ENCODE measurements around the gene MRPL36.

DNA sequence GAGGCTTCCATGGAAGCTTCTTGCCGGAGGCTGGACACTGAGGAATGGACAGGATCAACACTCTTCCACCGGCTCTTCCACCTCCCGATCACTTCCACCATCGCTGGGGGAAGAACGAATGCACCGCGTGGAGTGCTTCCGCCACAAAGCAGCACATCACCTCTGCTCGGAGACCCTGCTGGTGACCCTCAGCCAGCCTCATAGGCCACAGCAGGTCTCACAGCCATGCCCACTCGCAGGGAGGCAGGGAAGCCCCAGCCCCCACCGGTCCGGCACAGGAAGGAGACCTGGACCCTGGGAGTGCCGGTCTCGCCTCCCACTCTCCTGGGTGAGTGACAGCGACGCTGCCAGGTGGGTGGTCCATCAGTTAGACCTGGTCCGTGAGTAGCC lies 4.7 kb downstream of the MRPL36 start:
- TF ChIP-seq TARDBP (IDR thresholded peaks at IDR 0.05), result no peak
- no peak for TF ChIP-seq BHLHE40 (IDR thresholded peaks at IDR 0.05; ENCODE audit: borderline replicate concordance)
- no peak for TF ChIP-seq NFRKB (IDR thresholded peaks at IDR 0.05)
- TF ChIP-seq SP1 (IDR thresholded peaks at IDR 0.05), result no peak
- no peak for TF ChIP-seq FOXK2 (IDR thresholded peaks at IDR 0.05)
- TF ChIP-seq HDGF (IDR thresholded peaks at IDR 0.05; ENCODE audit: borderline replicate concordance), result no peak
- no peak for TF ChIP-seq ZNF384 (IDR thresholded peaks at IDR 0.05)
- TF ChIP-seq FOXM1 (IDR thresholded peaks at IDR 0.05; ENCODE audit: borderline replicate concordance), result no peak
- TF ChIP-seq CTBP1 (IDR thresholded peaks at IDR 0.05; ENCODE audit: borderline replicate concordance), result no peak

Measured in HEK293T (cell line).